ENCODE data around the gene FREY1.
A peak's percentile ranks its signal among the peaks of the same experiment; 100 is the strongest.

Gene FREY1, protein sequence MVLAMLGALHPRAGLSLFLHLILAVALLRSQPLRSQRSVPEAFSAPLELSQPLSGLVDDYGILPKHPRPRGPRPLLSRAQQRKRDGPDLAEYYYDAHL

DNA sequence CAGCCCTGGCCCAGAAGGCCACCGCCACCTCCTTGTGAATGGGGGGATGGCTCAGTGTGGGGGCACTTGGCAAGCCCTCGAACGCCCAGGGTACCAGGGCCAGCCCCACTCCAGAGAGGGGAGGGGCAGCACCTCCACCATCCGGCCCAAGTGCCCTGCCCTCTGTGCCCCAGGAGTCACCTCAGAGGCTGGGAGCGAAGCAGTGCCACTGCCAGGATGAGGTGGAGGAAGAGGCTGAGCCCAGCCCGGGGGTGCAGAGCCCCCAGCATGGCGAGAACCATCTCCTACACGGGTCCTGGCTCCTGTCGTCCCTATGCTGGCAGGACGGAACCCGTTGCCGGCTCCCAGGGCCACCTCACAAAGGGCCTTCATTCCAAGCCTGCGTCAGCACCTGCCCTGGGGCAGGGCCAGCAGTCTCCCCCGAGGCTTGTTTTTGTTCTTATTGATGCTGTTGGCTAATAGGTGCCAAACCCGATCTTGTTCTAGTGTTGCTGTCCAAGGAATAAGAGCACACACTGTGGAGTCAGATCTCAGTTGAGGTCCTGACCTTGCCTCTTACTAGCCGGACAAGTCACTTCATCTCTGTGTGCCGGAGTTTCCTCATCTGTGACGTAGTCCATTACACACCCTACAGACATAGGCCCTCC lies at the start of gene FREY1:
FREY1 (minus strand) TSS at position 307 of the 647 bp plus-strand sequence; CDS start at position 281, 26 bp downstream.
- DNase-seq (ENCODE audit: low spot score): no peak

DNA sequence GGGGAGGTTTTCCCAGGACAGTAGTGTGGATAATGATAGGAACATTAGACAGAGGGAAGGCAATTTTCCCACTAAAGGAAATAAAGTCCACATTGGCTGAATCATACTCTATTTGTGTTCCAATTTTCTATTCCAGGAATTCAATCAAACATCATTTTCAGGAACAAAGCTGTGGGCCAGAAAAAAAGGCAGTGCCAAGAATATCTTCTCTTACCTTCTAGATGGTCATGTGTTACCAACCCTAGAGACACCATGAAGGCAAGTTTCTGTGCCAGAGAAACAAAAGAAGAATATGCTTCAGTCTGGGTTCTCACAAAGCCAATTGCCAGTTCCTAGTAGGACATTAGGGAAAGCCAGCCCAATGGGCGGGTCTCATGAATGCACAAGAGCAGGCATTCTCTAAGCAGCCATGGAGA lies 42.9 kb upstream of the FREY1 start:
- no peak for DNase-seq (ENCODE audit: low spot score)

DNA sequence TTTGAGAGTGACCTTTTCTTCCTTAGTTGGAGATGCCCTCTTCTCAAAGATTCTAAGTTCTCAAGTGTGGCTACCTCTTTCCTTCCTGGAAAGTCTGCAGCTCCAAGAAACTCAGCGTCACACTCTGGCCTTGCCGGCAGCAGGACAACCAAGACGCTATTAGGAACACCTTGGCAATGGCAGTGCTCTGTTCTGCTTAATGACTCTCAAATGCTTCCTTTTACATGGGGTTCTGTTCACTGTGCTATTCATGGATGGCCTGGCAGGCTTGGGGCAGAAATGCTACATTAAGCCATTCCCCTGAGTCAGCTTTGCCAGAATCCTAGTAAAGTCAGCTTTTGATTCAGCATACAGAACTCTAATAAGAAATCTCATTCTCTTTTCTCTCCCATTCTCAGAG lies 41.3 kb upstream of the FREY1 start:
- DNase-seq (ENCODE audit: low spot score): no peak

DNA sequence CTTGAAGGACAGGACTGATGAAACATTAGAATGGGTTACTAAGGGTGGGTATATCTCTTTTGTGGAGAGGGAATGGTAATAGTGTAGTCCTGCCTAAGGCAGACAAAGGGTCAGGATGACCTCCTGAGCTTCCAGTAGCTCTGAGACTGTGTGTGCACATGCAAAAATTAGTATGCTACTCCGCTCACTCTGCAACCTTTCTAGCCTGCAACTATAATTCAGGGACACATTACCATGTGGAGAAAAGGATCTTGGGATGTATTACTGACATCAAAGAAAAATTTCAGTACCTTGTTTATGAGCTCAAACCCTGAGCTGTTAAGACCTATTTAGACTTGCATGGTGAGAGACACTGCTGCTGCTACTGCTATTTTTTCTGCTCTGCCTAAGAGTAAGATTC lies 40.8 kb upstream of the FREY1 start:
- no peak for DNase-seq (ENCODE audit: low spot score)

DNA sequence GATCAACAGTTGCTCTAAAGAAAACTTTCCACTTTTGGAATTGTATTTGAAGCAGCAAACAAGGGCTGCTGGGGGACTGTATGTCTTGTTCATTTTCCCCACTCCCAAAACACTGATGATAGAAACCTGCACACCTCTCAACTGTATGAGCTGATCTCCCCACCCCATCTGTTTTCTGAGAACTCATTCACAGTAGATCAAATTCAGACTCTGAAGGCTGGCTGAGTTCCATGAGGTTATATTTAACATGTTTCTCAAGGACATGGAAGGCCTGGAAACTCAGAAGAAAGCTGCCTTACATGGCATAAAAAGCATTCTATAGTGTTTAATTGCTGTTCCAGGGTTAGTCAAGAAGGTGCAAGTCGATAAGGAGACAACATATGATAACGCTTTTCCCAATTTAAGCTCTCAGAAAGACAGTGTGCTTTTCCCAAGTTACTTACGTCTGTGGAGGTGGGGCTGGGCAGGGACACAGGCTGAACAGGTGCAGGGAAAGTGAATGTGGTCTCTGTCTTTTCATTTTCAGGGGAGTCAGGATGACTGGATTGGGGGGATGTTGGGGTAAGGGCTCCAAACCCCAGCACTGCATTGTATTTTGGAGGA lies 38.4 kb upstream of the FREY1 start:
- no peak for DNase-seq (ENCODE audit: low spot score)

DNA sequence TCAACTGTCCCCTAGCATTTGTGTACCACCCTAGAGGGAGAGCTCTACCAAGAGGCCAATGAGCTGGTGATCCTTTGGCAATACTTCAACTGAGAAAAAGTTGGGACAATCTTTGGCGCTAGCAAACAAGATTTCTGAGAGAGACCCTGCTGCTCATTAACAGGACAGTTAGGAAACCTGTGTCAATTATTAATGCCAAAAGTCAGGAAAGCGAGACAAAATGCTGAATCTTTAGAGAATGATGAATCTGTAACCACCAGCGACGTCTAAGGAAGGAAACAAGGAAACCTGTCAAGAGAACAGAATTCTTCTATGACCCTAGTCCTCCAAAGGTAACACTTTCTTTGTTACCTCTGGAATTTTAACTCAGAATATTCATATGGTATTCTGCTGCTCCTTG lies 35.3 kb upstream of the FREY1 start:
- DNase-seq (ENCODE audit: low spot score): no peak

DNA sequence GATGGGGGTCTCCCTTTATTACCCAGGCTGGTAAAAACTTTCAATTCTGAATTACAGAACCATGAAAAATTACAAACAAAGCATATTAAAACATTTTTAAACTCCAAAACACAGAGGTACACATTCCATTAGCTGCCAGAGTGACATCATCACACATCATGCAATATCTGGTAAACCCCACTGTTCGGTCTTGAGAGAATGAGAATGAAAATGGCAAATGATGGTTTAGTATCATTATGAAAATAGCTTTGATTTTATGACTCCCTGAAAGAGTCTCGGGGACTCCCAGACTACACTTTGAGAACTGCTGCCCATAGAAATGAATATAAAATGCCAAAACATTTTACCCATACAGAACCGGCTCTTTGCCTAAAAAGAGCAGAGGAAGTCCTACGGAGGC lies 34.2 kb upstream of the FREY1 start:
- DNase-seq (ENCODE audit: low spot score): no peak

DNA sequence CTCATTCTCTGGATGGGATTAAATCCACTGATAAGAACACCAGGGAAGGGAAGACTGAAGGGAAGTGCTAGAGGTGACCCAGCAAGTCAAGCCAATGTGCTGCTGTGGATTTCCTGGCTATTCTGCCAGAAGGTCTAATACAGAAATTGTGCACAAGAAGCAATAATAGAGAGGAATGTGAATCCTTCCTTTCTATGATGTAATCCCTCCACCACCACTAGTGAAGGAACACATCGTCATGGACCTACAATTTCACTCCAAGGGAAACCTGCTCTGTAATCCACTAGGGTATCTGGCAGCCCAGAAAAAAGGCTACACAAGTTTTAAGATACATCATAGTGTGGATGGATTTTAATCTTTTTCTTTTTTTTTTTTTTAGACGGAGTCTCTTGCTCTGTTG lies 32.8 kb upstream of the FREY1 start:
- DNase-seq (ENCODE audit: low spot score): no peak

DNA sequence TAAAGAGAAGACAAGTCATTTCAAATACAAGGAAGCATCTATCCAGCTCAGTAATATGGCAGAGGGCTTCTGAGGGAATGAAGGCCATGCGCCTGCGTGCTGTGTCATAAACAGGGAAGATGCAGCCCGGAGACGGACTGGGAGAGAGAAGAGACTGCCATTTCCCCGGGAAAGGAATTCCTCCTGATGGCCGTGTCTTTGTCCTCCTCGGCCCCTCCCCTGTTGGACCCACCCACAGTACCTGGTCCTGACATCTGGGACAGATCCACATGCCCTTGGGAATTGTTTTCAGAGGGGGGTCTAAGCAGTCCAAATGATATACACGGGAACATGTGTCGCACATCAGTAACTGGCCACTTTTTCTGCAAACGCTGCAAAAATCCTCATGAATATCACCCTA lies 30.8 kb upstream of the FREY1 start:
- DNase-seq (ENCODE audit: low spot score): no peak

DNA sequence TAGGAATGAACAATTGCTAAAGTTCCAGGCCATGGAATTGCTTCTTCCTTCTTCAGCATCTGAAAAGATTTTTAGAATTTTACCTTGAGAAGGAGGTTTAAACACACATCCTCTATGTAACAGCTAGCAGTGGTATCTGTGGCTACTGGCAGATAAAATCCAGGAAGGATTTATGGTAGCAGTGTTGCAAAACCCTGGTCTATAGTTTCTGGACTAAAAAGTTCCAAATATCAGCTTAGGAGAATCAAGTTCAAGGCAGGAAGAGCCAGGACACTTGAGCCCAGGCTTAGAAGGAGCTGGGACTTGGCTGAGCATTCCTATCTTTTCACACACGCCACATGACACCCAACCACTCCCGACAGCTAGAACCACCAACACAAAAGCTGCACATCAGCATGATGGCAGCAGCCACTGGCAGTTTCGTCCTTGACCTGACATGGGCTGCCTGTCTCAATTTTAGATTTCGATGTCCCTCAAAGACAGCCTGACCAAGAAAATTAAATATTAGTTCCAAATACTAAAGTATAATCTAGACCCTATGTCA lies 29.5 kb upstream of the FREY1 start:
- no peak for DNase-seq (ENCODE audit: low spot score)

DNA sequence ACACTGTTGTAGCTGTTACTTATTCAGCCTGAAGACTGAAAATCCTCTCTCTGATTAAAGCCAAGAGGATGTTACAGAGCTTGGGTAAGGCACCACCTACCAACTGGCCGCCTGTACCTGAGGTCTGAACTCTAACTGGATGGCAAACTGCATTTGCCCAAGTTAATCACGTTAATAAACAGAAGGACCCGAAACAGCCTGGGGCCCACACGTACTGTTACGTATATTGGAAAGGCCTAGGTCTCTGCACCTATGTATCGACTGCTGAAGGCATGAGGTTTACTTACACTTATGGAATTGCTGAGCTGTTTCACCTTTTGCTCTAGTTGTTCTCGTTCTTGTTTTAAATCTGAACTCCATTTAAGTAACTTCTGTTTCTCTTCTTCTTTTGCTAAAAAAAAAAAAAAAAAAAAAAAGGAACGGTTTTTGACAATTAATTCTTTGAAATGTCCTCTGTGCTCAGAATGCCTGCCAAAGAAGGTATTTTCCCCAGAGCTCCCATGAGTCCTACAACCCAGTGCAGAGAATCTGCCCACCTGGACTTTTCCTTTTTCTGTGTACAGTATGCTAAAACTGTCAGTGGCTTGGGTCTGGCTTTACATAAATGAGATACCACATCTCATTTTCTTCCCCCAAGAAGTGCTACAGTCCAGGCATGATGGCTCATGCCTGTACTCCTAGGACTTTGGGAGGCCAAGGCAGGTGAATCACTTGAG lies 28.4 kb upstream of the FREY1 start:
- DNase-seq (ENCODE audit: low spot score): no peak

DNA sequence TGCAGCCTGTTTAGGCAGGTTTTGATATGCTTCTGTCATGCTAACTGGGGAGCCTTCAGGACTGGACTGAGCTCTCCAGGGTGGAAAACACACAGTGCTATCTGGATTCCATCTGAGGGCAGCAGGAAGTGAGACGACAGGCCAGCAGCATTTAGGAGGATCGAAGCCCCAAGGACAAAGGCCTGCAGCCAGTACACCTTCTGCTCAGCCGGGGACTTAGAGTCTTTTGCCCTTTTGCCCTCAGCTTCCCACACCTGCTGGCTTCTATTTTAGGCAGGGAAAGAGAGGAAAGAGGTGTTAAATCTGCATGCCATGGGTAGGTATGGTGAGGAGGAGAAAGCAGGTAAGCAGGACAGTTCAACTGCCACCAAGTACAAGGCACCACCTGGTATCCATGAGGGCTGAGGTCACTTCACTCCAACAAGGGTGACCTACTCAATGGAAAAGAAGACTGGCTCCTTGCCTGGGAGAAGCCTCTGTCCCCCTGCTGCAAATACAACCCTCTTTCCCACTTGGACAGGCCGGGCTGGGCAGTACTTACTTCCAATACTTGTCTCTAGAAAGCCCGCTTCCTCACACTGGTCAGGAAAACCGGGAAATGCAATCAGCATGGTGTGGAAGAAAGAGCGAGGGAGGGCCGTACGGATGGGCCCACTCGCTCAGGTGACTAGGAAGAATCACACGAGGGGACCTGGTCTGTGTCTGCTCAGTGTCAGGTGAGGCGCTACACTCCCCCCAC lies 27.7 kb upstream of the FREY1 start:
- DNase-seq (ENCODE audit: low spot score): no peak

DNA sequence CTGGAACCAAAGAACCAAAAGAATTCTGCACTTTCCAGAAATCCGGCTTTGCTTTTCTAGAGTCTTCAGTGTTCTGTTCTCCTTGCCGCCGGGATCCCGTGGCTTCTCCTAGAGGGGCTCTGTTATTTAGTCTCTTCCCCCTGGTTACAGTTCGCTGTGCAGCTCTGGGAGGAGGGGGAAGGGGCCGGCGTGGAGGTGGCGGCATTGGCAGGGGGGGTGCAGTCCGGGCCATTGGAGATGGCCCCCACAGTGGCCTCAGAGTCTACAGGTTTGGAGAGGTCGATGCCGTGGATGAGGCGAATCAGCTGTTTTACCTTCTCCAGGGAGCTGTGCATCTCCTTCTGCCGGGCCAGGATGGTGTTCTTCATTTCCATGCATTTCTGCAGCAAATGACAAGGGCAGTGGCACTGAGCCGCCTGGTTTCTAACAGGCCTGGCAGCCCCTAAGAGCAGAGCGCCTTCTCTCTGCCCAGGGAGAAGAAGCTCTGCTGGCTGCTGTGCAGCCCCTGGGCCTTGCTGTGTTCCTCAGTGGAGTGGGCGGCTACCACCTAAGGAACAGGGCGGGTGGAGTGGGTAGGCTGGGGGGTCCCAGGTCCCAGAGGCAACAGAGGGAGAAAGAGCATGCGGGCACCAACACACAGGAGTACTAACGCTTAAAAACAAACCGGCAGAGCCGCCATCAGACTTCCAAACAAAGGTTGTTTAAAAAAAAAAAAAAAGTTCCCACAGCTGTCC lies 26.9 kb upstream of the FREY1 start:
- no peak for DNase-seq (ENCODE audit: low spot score)

DNA sequence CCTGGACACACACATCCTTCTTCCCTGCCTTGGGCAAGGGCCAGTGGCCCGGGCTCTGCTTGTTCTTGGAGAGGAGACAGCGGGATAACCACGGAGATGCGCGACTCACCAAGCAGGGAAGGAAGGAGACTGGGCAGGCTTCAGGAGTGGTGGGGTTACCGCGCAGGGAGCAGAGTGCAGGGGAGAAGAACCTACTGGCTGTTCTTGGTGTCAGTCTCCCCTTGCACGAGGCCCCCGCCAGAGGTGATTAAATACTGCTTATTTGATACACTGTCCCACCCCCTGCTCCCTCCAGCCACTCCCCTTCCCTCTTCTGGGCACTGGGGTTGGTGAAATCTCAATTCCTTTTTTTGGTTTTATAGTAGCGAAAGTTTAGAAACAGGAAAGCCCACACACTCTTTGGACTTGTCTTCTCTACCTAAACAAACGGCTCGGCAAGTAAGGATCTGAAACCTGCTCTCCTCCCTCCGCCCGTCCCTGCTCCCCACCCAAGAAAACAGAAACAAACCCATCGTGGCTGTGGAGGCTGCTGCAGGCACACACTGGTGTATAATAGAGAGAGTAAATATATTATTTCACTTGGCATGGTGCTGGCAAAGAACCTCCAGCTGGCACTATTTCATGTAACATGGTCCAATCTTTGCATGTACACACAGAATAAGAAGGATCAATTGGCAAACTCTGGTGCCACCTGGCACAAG lies 26.2 kb upstream of the FREY1 start:
- peak; percentile 32 for DNase-seq (ENCODE audit: low spot score)

DNA sequence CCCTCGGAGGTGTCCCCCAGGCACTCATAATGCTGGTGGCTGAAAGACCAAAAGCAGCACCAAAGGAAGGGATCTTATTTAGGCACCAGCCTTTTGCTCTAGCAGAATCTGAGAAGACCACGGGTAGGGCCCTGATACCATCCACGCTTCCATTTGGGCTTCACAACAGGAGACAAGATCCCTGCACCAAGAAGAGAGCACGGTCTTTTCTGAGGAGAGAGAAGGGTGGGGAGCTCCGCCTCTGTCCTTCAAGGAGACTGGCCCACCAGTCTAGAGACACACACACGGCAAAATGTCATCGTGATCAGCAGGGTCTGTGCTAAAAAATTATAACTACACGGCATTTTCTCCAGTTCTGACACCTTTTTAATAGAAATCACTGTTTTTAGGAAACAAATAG lies 25.1 kb upstream of the FREY1 start:
- no peak for DNase-seq (ENCODE audit: low spot score)

DNA sequence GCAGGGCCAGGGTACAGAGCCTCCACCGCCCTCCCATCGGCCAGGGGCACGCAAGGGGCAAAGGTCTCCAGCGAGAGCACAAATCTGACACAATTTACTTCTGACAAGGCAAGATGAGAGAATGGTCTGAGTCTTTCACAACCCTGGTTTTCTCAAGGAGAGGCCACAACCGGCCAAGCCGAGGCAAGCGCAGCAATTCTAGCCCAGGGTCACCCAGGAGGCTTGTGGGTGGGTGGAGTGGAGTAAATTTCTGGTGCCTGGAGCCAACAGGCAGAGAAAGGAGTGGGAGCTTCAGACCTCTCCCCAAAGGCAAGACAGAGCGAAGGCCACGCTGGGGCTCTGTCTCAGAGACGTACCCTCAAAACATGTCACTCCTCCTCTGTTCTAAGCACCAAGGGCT lies 24.7 kb upstream of the FREY1 start:
- no peak for DNase-seq (ENCODE audit: low spot score)

DNA sequence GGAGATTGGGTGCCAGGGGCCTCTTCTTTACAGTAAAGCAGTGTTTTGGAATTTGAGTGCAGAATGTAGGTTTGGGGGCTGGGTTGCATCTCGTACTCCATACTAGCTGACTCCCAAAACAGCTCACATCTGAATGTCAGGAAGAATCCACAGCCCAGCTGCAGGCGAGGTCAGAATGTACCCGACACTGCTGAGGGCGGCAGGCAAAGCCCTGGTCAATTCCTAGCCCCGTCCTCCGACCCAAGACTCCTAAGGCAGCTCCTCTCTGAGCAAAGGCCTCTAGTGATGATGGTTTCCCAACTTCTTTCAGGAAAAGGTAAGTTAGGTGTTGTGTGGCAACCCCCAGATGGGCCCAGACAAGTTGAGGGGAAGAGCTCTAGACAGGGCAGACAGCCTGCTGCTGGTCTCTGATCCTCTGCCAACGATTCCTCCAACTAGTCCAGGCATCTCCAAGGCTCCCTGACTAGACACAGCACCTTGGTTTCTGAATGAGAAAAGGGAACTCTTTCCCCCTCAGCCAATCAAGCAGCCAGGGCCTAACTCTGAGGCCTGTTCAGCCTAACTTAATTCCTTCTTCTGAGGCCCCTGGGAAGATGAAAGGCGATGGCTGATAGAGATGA lies 24.0 kb upstream of the FREY1 start:
- DNase-seq (ENCODE audit: low spot score): no peak

DNA sequence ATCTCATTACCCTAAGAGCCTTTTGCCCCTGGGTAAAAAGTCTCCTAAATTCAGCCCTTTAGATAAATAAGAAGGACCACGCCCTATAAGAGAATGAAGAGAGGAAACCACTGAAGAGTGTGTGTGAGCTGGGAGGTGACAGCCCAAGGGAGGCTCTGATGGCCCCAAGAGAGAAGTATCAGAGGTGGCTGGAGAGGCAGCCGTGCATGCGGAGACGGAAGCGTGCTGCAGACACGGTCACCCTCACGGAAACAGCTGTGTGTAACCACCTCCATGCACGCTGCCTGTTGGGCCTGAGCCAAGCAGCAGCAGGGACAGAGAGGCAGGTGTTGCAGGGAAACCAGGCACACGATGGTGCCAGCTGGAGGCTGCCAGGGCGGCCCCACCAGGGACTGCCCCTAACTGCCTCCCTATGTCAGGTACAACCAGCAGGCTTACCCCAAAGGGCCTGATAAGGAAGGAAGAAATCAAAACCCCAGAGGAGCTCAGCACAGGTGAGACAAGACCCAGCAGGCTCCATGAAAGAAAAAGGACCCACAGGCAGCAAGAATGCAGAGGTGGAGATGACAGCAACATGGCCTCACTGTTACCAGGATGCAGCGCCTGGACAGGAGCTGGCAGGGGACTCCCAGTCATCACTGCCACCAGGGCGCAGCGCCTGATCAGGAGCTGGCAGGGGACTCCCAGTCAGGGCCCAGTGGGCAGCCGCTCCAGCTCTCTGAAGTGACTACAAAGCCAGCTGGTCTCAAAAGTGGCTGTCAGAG lies 23.1 kb upstream of the FREY1 start:
- peak; percentile 93 for DNase-seq (ENCODE audit: low spot score)

DNA sequence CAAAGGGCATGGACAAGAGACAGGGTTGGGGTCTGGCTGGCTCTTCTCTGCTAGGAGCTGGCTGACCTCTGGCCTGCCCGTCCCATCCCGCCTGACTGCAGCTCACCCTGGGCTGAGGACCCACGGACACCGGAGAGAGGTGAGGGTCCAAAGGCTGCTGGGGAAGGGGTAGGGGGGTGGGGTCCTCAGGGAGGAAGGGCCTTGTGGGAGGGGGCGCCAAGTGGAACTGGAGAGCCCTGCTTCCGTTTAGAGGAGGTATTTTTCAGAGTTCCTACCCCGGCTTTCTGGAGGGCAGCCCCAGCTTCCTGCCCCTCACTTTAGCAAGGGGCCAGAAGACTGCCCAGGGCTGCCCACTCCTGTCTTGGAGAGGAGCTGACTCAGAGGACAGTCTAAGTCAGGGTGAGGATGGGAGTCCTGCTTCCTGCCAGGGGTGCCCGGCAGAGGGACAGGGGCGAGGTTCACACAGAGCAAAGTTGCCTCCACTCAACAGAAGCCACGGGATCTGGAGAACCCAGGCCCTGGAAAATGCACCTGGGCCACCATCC lies 22.5 kb upstream of the FREY1 start:
- DNase-seq (ENCODE audit: low spot score): no peak
